Mesodermal cell (in vitro differentiated cells): ENCODE data around the gene MICB.
"Not testable (repeated sequence)": the region's sequence is repeated elsewhere in the genome, so short reads cannot be mapped to it uniquely, and the experiment has no call there.

Experiments
- H3K27ac ChIP-seq: 2 replicates; pipeline ENCODE4 v1.7.0; 2013; ENCODE audit warnings: mild to moderate bottlenecking, low read depth, low read length, moderate library complexity; ENCODE audit not compliant: severe bottlenecking
- H3K36me3 ChIP-seq: 2 replicates; pipeline ENCODE4 v1.7.1; 2013; ENCODE audit warnings: mild to moderate bottlenecking, low read length, moderate library complexity; ENCODE audit not compliant: control insufficient read depth, insufficient read depth
- H3K4me1 ChIP-seq: one replicate; pipeline ENCODE4 v1.7.1; 2013; ENCODE audit warnings: mild to moderate bottlenecking, low read length; ENCODE audit not compliant: insufficient read depth, control insufficient read depth, poor library complexity, severe bottlenecking
- H3K4me3 ChIP-seq: 2 replicates; pipeline ENCODE4 v1.7.0; 2013; ENCODE audit warnings: low read length, control low read depth, mild to moderate bottlenecking; ENCODE audit not compliant: insufficient read depth, poor library complexity, severe bottlenecking; ENCODE audit errors: extremely low read depth
- H3K9me3 ChIP-seq: 2 replicates; pipeline ENCODE4 v1.7.1; 2013; ENCODE audit warnings: mild to moderate bottlenecking, low read length, moderate library complexity; ENCODE audit not compliant: control insufficient read depth
- WGBS, 2 experiments: methylation state at CpG; one replicate each; pipeline ENCODE4 v1.1.5; 2013; ENCODE audit warnings: missing lambda C conversion rate in 2 of 2; ENCODE audit not compliant: insufficient coverage in 2 of 2; 5-methylcytosine and 5-hydroxymethylcytosine counted together

The MICB gene

DNA sequence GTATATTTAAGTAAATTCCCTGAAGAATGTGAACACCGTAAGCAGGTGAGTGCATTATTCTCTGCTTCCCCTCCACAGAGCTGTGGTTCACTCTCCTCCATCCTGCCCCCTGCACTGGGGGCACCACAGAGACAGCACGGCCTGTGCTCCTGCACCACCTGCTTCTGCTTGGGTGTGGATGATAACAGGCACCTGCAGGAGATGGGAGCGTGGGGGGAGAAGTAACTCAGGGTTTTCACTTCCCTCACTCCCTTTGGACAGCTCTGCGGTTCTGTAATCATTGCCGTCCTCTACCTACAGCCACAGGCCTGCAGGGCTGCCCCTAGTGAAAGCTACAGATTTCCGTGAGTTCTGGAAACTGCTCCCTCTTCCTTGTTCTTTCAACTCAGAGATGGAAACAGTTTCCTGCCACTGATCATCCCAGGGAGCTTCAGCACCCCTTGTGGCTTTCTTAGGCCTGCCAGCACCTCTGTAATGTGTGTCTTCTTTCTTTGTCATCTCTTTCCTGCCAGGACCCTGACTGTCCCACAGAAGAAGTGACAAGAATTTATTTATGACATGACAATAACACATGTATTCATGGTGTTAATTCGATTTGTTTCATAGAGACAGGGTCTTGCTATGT lies 21.3 kb upstream of the MICB start:
- no peak overlapping the region for H3K4me3 ChIP-seq
- 73 to 79% methylated on average over 4 to 7 of the region's 7 CpGs for WGBS, 2 experiments
- H3K9me3 ChIP-seq: no peaks in the 10 kb centered on the region
- H3K36me3 ChIP-seq: no peaks in the 10 kb centered on the region
- H3K27ac ChIP-seq: no peak overlapping the region
- no peaks in the 10 kb centered on the region for H3K4me1 ChIP-seq

DNA sequence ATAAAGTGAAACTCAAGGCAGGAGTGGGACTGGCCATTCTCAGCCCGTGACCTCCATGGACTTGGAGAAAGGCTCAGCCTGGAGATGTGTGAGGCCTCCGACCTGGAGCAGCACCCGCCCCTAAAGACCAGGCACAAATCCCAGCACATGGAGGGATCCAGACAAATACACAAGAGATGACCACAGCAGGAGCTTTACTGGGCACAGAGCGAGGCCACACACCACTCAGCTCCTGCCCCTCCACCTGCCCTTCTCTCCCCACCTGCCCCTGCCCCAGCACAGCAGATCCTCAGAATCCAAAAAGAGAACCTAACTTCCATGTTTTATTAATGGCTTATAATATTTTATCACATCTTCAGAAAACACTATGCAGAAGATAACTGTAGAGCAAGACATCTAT lies 20.4 kb upstream of the MICB start:
- 80 to 92% methylated on average over 3 of the region's 4 CpGs for WGBS, 2 experiments

DNA sequence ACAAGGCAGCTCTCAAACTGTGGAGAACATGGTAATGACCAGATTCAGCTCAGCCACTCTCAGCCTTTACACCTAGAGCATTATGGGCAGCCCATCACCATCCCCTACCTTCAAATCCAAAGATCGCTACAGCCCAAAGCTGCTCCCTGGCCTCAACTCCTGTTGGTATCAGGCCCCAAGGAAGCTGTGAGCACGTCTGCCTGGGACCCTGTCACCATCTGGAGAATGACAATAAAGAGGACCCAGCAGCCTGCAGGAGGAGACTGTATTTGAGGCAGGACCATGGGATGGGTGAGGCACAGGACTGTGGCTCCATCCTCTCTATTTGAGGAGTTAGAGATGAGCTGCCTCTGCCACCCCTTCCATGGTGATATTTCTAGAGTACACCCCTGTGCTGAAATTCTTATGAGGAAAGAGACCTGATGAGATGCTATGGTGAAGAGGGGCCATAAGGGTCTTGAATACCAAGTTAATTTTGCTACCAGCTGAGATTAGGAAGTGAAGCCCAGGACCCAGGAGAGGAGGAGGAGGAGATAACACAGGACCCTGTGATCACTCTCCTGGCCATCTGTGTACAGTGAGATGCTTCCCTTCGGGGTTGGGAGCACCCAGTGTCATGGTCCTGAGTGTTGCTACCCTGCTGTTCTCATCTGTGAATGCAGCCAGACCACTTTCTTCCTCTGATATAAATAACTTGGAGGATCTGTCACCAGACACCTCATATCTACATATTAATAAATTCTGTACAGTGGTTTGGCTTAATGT lies 19.6 kb upstream of the MICB start:
- H3K27ac ChIP-seq: no peak overlapping the region
- 51 to 56% methylated on average over 2 to 3 of the region's 3 CpGs for WGBS, 2 experiments
- no peaks in the 10 kb centered on the region for H3K36me3 ChIP-seq
- H3K9me3 ChIP-seq: no peaks in the 10 kb centered on the region
- no peak overlapping the region for H3K4me3 ChIP-seq
- H3K4me1 ChIP-seq: no peaks in the 10 kb centered on the region

More for the DNA sequence above, 20.4 kb upstream of the MICB start:
- H3K9me3 ChIP-seq: no peaks in the 10 kb centered on the region
- no peaks in the 10 kb centered on the region for H3K36me3 ChIP-seq
- H3K27ac ChIP-seq: no peak overlapping the region
- no peak overlapping the region for H3K4me3 ChIP-seq
- H3K4me1 ChIP-seq: no peaks in the 10 kb centered on the region

DNA sequence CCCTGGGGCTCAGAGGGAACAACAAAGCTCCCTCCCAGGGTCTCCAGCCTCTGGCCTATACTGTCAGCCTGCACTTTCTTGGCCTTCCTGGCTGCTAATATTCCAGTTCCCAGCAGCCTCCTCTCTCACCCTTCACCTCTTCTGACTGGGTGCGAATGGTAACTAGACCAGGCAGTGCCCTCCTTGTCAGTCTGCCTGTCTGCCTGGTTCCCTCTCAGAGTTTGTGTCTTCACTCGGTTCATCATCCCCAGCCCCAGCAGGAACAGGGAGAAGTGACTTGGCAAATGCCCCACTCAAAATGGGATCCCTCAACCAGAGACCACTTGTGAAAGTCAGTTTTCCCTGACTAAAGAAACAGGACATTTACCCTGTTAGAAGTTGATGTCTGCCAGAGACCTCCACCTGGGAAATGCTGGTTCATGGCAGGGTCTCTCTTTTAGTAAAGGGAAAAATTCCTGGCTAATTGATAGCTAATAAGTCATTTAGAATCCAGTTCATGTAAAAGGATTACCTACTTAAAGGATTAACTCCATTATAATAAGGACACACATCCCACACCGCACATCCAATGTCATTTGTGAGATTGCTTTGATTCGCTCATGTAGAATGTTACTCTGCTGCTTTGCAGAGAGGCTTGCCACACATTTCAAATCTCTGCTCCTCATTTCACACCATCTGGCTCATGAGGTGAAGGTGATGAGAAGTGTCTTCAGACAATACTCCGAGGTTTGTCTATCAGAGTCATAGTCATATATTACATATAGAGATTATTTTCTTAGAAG lies 18.6 kb upstream of the MICB start:
- Histone ChIP-seq H3K36me3 (no peaks in the 10 kb centered on the region), H3K27ac (no peak overlapping the region), H3K9me3 (no peaks in the 10 kb centered on the region), H3K4me1 (no peaks in the 10 kb centered on the region), H3K4me3 (no peak overlapping the region)
- WGBS, 2 experiments: 82 to 83% methylated on average over 1 to 3 of the region's 5 CpGs

DNA sequence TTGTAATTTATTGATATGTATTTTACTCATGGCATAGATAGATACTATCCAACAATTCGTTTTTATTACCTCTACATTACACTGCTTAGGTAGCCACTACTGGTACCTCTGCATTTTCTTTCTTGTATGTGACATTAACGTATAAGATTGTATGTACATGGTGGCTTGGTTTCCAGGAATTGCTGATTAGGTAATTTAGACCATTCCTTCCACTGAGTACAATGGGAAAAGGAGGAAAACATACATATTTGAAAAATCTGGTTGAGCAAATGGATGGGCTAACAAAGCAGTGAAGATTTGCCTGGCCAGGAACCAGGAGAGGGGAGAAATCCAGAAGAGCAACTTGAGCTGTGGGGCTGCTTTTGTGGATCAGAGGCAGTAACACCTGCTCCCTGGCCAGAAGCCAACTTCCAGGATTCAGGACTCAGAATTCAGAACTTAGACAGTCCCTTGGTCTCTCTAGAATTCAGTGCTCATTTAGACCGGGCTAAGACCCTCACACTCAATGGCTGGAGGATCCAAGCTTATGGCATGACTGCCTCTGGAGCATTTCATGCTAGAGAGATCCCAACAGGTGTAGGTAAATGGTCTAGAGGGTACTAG lies 17.9 kb upstream of the MICB start:
- H3K9me3 ChIP-seq: no peaks in the 10 kb centered on the region
- no peak overlapping the region for H3K27ac ChIP-seq
- H3K4me3 ChIP-seq: no peak overlapping the region
- WGBS, 2 experiments: 88 to 100% methylated on average over 1 of the region's 3 CpGs
- peaks cover 2% of the 10 kb centered on the region for H3K4me1 ChIP-seq
- H3K36me3 ChIP-seq: no peaks in the 10 kb centered on the region

DNA sequence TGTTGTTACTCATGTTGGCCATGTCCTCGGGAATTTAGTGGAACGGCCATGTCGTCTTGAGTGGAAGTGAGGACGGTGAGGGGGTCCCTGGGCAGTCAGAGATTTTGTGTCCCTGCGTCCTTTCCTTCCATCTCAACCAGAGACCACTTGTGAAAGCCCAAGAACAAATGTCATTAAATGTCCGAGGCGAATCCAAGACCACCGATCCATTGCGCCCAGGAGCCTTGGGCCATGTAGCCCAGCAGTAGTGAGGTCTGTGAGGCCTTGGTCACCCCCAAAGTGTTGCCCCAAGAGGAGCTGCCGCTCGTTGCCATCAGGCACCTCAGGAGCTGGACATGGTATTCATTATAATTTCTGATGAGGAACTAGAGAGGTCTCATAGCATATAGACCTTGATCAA lies 17.4 kb upstream of the MICB start:
- no peak overlapping the region for H3K4me3 ChIP-seq
- 83 to 86% methylated on average over 8 to 11 of the region's 11 CpGs for WGBS, 2 experiments

DNA sequence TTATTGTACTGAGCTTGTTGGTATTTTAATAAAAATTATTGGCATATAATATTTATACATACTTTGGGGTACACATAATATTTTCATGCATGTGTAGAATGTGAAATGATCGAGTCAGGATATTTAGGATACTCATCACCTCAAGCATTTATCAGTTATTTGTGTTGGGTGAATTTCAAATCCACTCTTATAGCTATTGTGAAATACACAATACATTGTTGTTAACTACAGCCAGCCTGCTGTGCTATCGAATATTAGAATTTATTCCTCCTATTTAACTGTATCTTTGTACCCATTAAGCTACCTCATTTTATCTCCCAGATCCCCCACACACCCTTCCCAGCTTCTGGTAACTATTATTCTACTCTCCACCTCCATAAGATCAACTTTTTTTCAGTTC lies 14.6 kb upstream of the MICB start:
- Histone ChIP-seq H3K4me3 (no peak overlapping the region), H3K36me3 (no peaks in the 10 kb centered on the region), H3K4me1 (peaks cover 3% of the 10 kb centered on the region), H3K27ac (no peak overlapping the region), H3K9me3 (no peaks in the 10 kb centered on the region)
- WGBS, 2 experiments: 71 to 86% methylated on average over 1 of the region's 2 CpGs

More for the DNA sequence above, 17.4 kb upstream of the MICB start:
- no peak overlapping the region for H3K27ac ChIP-seq
- no peaks in the 10 kb centered on the region for H3K36me3 ChIP-seq
- H3K9me3 ChIP-seq: no peaks in the 10 kb centered on the region
- peaks cover 3% of the 10 kb centered on the region for H3K4me1 ChIP-seq

DNA sequence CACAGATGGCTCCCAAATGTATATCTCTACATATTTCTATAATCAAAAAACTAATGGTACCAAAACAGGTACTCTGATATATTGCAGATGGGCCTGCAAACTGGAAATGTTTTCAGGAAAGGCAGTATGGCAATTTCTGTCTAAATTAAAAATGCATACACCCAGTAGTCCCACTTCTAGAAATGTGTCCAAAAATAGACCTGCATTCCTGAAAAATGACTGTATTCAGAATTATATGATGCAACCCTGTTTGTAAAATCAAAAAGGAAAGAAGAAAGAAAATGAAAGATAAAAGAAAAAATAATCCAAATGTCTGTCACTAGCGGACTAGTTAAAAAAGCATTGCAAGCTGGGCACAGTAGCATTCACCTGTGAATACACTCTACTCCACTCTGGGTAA lies 12.9 kb upstream of the MICB start:
- H3K9me3 ChIP-seq: no peaks in the 10 kb centered on the region
- H3K4me3 ChIP-seq: no peak overlapping the region
- 90 to 100% methylated on average over 1 of the region's 1 CpG for WGBS, 2 experiments
- H3K27ac ChIP-seq: no peak overlapping the region
- H3K36me3 ChIP-seq: no peaks in the 10 kb centered on the region
- H3K4me1 ChIP-seq: peaks cover 3% of the 10 kb centered on the region

DNA sequence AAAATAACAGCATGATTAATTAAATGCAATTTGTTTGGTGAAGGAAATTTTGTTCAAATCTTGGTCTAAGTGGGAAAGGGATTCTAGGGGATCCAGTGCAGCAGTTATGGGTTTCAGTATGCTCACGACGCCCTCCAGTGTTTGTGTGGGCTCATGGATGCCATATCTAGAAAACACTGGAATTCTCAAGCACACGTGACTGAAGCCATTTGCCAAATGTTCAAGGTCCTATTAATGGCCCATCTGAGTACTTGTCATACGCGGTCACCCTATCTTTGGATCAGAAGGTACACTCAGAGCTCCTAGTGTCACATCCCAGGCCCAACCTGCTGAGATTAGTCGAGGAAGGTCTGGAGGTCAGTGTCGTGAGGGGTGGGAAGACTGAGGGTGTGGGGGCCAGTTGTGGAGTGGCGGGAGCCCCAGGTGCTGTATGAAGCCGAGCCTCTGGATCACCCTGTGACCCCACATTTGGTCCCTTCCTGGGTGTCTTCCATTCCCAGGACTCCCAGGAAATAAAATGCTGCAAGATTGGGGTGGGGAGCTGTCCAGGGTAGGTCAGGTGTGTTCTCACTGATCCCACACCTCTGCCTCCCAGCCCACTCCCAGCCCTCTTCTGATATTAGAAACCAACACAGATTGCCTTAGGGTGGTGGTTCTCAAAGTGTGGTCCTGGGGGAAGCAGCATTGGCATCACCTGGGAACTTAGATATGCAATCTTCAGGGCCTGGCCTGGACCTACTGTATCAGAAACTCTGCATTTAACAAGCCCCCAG lies 11.7 kb upstream of the MICB start:
- H3K4me1 ChIP-seq: not testable (repeated sequence)

DNA sequence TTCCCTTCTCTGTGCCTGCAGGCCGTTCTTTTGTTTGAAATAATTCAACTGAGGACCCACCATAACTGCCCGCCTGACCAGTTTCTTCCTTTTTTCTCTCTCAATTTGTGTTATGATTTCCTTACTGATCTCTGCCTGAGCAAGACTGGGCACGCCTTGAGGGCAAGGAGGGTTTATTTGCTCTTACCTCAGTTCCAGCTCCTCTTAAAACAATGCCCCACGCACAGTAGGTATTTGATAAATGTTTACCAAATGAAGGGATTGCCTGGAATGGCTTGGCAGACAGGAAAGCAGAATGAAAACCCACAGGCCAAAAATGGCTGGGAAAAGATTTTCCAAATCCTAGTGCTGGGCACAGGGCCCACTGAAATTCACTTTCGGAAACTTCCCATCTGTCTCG lies 10.3 kb upstream of the MICB start:
- H3K4me1 ChIP-seq, H3K4me3 ChIP-seq, H3K27ac ChIP-seq, H3K36me3 ChIP-seq, H3K9me3 ChIP-seq: not testable (repeated sequence)
- 100% methylated on average over 2 of the region's 6 CpGs for WGBS, 2 experiments

More for the DNA sequence above, 11.7 kb upstream of the MICB start:
- WGBS, 2 experiments: no CpG with 5 or more reads among the region's 9 CpGs
- not testable (repeated sequence) for H3K4me3 ChIP-seq, H3K27ac ChIP-seq, H3K36me3 ChIP-seq, H3K9me3 ChIP-seq
